H7 (cell line): ENCODE measurements around the gene GPR68. TPM values are rescaled to one million over a fixed set of nuclear protein-coding genes. Genes with fewer than 3 reads are reported as not detected.

Experiments used
- DNase-seq: peaks from one replicate; pipeline ENCODE4 v3.0.0; 2012
- H3K27me3 ChIP-seq: 2 replicates; pipeline ENCODE4 v1.6.0; 2011; ENCODE audit warnings: mild to moderate bottlenecking, low read length; ENCODE audit not compliant: control insufficient read depth, insufficient read depth
- H3K36me3 ChIP-seq: replicated peaks from 2 replicates; pipeline ENCODE4 v1.5.1; 2011; ENCODE audit warnings: low read length; ENCODE audit not compliant: control insufficient read depth, insufficient read depth
- H3K4me3 ChIP-seq: 2 replicates; pipeline ENCODE4 v1.5.1; 2011; ENCODE audit warnings: low read depth, mild to moderate bottlenecking, control low read depth, low read length, moderate library complexity; ENCODE audit not compliant: insufficient read depth
- total RNA-seq: library from RNA; depleted of rRNA; stranded (reverse); fragments of >200 nt; shearing (Covaris generic); gene quantifications from 2 replicates; pipeline ENCODE4 v1.2.3, GENCODE V29; 2014; rRNA removed

Gene GPR68, protein sequence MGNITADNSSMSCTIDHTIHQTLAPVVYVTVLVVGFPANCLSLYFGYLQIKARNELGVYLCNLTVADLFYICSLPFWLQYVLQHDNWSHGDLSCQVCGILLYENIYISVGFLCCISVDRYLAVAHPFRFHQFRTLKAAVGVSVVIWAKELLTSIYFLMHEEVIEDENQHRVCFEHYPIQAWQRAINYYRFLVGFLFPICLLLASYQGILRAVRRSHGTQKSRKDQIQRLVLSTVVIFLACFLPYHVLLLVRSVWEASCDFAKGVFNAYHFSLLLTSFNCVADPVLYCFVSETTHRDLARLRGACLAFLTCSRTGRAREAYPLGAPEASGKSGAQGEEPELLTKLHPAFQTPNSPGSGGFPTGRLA
- 0.22 and 1.1 TPM in 2 replicates for total RNA-seq

DNA sequence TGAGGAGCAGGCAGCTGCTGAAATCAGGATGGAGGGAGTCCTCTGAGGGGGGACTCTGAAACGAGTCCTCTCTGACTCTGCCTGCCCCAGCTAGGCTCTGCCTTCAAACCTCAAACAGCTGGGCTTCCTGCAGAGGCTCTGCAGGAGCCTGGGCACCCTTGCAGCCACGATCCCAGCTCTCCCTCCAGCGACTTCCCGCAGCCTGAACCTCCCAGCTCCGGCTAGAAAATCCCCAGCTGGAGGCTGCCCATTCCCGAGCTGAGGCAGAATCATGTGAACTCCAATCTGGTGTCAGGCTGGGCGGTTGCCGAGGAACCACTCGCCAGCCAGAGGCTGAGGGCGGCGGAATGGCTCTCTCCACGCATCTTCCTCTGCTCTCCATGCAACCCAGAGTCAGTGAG lies at the start of gene GPR68:
GPR68 (minus strand) TSS at position 204 of the 401 bp plus-strand sequence. CDS start 9,654 bp downstream, outside the sequence.
- no peak within 1 kb of the TSS for H3K4me3 ChIP-seq
- no peaks in the 10 kb centered on the region for H3K27me3 ChIP-seq
- H3K36me3 ChIP-seq: no peaks in the 10 kb centered on the region
- peak; percentile 80 for DNase-seq

DNA sequence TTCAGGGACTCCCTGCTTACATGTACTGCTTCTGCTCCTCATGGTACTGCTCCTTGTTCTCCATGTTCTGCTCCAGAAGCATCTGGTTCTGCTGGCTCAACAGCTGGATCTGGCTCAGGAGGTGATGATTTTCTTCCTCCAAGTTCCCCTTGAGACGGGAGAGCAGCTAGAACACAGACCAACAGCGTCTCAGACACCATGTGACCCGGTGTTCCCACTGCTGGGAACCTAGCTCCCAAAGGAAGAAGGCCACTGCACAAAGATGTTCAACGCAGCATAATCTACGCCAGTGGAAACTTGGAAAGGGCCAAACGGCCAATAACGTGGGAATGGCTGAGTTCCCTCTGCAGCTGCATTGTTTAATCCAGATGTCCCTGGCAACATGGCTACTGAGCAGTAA lies 49.6 kb upstream of the GPR68 start:
- Histone ChIP-seq H3K36me3 (peaks cover 22% of the 10 kb centered on the region), H3K4me3 (no peak overlapping the region), H3K27me3 (no peaks in the 10 kb centered on the region)
- DNase-seq: no peak

- Histone ChIP-seq H3K27me3 (no peaks in the 10 kb centered on the region), H3K4me3 (no peak overlapping the region), H3K36me3 (peaks cover 21% of the 10 kb centered on the region)
- peak; percentile 65 for DNase-seq
These were observed 48.8 kb upstream of the GPR68 start for GRCh38 chr14:91293281-91293680.

DNA sequence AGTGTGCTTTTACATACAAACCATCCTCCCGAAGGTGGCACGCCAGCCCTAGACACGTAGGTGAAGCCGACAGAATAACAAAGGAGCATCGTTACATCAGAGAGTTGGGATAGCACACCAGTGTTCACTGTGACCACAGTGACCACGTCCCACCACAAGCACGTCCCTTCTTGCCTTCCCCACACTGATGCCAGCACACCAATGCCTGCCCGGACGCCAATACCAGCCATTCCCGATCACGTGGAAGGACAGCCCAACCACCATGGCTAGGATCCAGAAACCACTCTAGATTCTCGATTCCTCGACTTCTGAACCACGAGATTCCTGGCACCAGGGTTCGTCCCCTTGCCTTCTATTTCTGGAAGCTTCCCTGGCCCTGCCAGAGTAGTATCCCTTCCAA lies 48.0 kb upstream of the GPR68 start:
- no peak for DNase-seq
- peaks cover 20% of the 10 kb centered on the region for H3K36me3 ChIP-seq
- H3K27me3 ChIP-seq: no peaks in the 10 kb centered on the region
- H3K4me3 ChIP-seq: no peak overlapping the region

- Histone ChIP-seq H3K4me3 (no peak overlapping the region), H3K36me3 (peaks cover 16% of the 10 kb centered on the region), H3K27me3 (no peaks in the 10 kb centered on the region)
- no peak for DNase-seq
These were observed 47.4 kb upstream of the GPR68 start for GRCh38 chr14:91291786-91292405.

- Histone ChIP-seq H3K36me3 (peaks cover 14% of the 10 kb centered on the region), H3K4me3 (no peak overlapping the region), H3K27me3 (no peaks in the 10 kb centered on the region)
- DNase-seq: no peak
These were observed 46.5 kb upstream of the GPR68 start for GRCh38 chr14:91290986-91291385.

GRCh38 chr14:91289464-91289863 lies 45.0 kb upstream of the GPR68 start:
- Histone ChIP-seq H3K27me3 (no peaks in the 10 kb centered on the region), H3K4me3 (no peak overlapping the region), H3K36me3 (peaks cover 16% of the 10 kb centered on the region)
- DNase-seq: no peak

- DNase-seq: peak; percentile 41
- peaks cover 18% of the 10 kb centered on the region for H3K36me3 ChIP-seq
- no peaks in the 10 kb centered on the region for H3K27me3 ChIP-seq
- no peak overlapping the region for H3K4me3 ChIP-seq
These were observed 44.4 kb upstream of the GPR68 start for GRCh38 chr14:91288876-91289275.

DNA sequence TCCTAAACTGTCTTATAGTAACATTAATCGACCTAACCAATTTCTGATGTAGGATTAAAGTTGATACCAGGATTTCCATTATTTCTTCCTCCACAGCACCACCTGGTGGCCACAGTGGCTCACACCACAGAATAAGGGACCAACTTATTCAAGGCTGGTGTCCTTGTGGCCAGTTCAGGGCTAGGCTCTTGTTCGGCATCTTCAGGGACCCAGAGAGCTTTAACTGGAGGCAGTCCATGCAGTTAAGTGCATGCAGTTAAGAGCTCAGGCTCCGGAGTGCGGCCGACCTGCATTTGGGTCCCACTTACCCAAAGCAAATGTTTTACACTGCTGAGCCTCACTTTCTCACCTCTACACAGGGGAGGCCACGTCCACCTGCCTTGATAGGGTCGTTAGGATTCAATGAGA lies 42.0 kb upstream of the GPR68 start:
- H3K27me3 ChIP-seq: no peaks in the 10 kb centered on the region
- DNase-seq: peak; percentile 94
- H3K4me3 ChIP-seq: no peak overlapping the region
- peaks cover 14% of the 10 kb centered on the region for H3K36me3 ChIP-seq

- Histone ChIP-seq H3K36me3 (peaks cover 13% of the 10 kb centered on the region), H3K27me3 (no peaks in the 10 kb centered on the region), H3K4me3 (no peak overlapping the region)
- DNase-seq: no peak
These were observed 40.5 kb upstream of the GPR68 start for GRCh38 chr14:91284791-91285548.

- no peak overlapping the region for H3K4me3 ChIP-seq
- H3K27me3 ChIP-seq: no peaks in the 10 kb centered on the region
- peaks cover 9% of the 10 kb centered on the region for H3K36me3 ChIP-seq
- no peak for DNase-seq
These were observed 39.8 kb upstream of the GPR68 start for GRCh38 chr14:91284146-91284790.

DNA sequence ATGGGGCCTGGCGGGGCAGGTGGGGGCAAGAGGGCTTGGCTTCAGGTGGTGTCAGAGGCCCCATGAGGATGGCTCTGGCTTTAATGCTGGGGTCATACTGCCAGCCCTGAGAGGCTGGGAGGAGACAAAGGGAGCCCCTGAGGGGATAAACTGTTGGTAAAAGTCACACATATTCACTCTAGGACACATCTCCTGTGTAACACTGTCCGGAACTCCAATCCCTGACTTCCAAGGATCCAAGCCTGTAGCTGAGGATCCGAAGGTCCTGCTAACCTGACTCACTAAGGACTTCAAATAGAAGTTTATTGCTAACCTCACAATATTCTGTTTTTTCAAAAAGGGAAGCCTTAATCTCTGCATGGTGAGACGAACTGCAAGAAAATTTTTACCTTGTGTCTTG lies 39.2 kb upstream of the GPR68 start:
- Histone ChIP-seq H3K4me3 (no peak overlapping the region), H3K36me3 (peaks cover 10% of the 10 kb centered on the region), H3K27me3 (no peaks in the 10 kb centered on the region)
- DNase-seq: no peak

DNA sequence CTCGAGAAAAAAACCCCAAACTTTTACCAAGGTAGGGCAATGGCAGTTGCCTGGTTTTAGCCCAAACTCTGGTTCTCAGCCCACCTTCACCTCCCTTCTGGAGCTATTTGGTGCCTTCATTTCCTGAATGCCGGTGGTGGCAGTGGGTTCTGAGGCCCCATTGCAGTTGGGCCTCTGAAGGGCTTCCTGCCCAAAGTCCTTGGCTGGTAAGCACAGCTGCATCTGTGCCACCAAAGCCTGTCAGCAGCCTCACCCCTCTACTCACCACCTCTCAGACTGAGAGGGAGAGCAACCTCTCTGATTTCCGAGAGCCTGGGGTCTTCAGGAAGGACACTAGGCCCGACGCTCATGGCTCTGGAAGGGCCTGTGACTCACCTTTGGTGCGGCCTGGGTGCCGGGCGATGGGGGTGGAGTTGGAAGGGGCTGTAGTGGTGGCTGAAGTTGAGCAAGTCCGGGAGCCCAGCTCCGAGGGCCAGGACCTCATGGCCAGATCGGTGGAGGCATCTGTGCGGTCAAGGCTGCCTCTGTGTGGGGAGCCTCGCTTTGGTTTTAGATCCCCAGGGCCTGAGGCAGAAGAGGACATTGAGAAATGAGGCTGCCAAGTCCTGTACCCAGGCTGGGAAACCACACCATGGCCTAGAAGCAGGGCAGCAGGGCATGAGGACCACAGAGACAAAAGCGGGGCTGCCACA lies 38.6 kb upstream of the GPR68 start:
- Histone ChIP-seq H3K36me3 (peaks cover 11% of the 10 kb centered on the region), H3K4me3 (no peak overlapping the region), H3K27me3 (no peaks in the 10 kb centered on the region)
- no peak for DNase-seq

- DNase-seq: no peak
- Histone ChIP-seq H3K36me3 (peaks cover 14% of the 10 kb centered on the region), H3K4me3 (no peak overlapping the region), H3K27me3 (no peaks in the 10 kb centered on the region)
These were observed 36.8 kb upstream of the GPR68 start for GRCh38 chr14:91281346-91281745.
